Measurements from ENCODE around the gene JARID2.

The JARID2 gene

GRCh38 chr6:15392182-15392581 lies 146.3 kb downstream of the JARID2 start:
- DNase-seq, result no peak

DNA sequence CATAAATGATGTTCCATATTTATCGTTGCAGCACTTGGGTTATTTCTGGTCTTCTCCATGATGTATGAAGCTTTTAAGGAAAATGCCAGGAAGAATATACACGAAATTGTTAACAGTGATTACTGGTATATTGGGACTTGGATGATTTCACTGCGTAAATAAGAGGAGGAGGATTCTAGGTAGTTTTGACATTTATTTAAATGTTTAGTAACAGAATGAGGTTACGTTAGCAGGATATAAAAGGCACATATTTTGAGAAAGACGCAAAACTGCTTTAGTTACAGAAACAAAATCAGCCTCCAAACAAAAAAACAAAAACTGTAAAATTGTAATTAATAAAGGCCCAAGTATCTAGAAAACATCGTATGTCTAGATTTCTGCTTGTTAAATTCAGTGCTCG lies 147.7 kb downstream of the JARID2 start:
- DNase-seq, result no peak

- DNase-seq, result no peak
These were observed 149.2 kb downstream of the JARID2 start for GRCh38 chr6:15395087-15395486.

DNA sequence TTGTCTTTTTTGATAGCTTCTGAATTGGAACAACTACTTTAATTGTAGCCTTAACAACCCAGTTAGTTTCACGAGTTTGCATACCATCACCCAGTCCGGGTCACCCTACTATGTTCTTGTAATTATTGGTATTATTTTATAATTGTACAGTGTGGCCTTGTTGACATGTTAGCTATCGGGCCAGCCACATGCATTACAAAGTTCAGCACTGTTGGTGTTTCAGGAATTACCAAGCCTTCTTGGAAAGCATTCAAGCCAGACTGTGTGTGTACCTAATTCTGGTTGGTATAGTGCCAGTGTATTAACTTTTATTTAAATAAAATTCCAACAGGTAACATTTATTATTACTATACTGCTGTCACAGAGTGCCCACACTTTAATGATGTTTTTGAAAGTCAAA lies 150.9 kb downstream of the JARID2 start:
- DNase-seq, result no peak

- no peak for DNase-seq
These were observed 152.9 kb downstream of the JARID2 start for GRCh38 chr6:15398633-15399275.

- DNase-seq, result peak in 55 of 56 donors; percentile 27 to 89 (median 72)
These were observed 154.0 kb downstream of the JARID2 start for GRCh38 chr6:15399641-15400470.

- peak in 53 of 56 donors; percentile 26 to 84 (median 63) for DNase-seq
These were observed 154.7 kb downstream of the JARID2 start for GRCh38 chr6:15400572-15401004.

DNA sequence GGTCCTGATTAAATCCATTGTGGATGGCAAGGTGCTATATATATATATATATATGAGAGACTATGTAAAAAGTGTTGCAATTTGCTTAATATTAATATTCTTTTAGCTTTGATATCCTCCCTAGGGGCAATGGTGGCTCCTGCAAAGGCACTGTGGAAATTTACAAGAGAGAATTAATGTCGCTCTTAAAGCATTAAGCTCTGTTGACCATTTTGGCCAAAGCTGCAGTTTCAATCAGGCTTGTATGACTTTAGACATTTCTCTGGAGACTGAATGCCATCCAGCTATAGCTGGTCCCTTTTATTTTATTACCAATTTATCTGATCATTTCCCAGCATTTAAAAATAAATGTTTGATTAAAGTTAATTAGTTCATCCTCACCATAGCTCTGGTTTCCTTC lies 155.3 kb downstream of the JARID2 start:
- no peak for DNase-seq

DNA sequence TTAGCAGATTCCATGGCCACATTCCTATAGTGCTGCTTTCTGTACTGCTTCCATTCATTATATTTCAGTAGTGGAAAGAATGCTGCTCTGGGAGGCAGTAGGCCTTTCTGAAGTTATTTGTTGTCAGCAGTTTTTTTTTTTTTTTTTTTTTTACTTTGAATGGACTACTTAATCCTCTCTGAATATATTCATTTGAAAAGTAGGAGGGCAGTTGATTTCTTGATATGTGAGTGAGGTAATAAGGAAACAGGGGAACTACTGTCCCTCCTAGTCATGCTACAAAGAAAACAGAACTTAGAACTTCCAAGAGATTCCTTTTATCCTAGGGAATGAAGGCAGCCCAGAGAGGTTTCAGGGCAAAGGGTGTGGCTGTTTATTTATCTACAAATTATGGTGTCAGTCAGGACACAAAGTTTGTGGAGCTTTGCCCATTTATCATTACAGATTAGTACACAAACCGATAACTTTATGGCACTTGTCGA lies 155.9 kb downstream of the JARID2 start:
- no peak for DNase-seq

DNA sequence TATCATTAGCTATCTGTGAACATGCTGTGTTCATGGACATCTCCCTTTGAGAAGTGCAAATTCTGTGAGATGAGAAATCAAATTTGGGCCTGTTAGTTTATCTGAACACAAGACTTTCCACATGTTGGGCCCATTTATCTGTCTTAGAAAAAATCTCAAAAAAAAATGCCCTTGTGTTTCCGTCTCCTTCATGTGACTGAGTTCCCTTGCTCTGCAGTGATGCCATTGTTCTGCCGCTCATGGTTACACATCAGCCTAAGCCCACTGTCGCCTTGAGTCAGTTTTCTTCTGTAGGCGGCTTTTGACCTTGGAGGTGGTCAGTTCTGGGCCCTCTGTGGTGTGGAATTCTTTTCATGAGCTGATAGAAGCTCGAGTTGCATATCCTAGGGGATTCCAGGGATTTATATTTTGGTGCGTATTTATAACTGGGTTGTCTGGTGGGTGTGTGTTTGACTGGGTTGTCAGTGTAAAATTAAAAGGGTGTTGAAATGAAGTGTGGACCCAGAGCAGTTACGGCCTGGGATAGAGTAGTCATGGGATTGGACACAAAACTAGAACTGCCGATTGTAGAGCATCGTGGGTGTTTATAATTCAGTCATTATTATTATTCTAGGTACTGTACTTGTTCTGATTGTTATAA lies 156.7 kb downstream of the JARID2 start:
- peak in 4 of 56 donors; percentile 7 to 35 (median 16) for DNase-seq

GRCh38 chr6:15403094-15403755 lies 157.4 kb downstream of the JARID2 start:
- no peak for DNase-seq

DNA sequence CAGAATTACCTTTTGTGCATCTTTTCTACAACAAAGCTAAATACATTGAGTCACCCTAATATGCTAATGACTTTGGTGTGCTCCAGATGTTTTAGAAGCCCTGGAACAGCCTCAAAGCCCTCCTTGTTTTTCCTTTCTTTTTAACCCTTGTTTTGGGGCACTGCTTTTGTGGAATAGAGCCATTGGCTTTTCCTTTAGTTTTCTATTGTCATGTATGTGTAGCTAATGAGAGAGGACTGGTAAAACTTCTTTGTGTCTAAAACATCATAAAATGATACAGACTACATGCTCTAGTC lies 158.8 kb downstream of the JARID2 start:
- DNase-seq, result no peak

DNA sequence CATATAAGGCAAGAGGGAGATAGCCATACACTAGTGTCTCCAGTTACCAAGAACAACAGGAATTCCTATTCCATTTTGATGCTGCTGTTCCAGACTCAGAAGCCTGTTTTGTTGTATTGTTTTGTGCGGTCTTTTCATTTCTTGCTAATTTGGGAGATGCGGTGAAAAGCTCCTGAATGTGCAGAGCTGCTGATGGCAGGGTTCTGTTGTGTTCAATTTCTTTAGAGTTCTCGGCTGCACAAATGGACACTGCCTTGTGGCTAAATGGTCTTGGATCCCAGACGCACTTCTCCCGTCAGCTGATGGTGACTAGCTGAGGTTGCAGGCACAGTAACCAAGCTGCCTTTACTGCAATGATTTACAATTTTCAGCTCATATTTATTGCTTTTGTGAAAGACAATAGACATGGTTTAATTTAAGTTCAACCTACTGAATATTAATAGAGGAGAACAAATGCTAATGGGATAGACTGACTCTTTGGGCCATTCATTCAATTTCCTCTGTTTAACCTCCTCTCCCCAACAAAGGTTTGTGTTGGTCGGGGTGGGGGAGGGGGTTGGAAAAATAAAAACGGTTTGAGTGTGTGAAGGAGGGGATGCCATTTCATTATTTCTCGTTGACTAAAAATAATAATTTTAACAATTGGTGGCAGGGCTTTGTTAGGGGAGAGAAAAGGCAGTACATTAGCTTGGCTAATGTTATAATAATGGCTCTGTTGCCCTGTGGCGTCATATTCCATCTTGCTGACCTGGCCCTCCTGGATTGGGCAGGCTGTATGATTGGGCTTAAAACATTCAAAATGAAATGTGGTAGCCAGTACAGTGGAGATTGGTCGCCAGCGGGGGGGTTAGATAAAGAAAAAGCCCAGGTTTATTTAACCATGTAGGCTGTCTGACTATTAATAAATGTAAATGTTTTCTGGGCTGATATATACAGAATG lies 159.5 kb downstream of the JARID2 start:
- DNase-seq, result peak in 15 of 56 donors; percentile 5 to 59 (median 21)

DNA sequence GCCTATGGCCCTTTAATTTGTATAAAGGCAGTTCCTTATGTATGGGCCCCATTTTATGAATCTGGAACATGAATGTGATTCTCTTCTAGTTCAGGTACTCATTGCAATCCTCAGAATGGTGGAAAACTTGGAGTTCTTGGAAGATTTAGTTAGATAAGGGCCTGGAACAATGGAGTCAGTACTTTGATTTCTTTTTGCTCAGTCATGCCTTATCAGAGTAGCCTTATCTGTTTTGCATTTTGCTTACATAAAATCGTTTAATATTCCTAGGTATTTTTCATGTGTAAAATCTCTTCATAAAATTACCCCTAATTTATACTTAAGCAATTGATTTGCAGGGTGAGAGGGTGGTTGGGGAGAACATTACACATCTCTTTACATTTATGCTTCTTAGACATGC lies 160.6 kb downstream of the JARID2 start:
- DNase-seq, result no peak

DNA sequence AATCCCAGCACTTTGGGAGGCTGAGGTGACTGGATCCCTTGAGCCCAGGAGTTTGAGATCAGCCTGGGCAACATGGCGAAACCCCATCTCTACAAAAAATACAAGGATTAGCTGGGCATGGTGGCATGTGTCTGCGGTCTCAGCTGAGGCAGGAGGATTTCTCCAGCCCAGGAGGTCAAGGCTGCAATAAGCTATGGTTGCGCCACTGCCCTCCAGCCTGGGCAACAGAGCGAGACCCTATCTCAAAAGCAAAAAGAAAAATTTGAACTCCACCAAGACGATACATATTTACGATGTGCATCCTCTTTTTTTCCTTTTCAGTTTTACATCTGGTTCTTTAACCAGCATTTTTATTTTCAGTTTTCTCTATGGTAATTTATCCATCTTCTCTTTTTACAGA lies 162.1 kb downstream of the JARID2 start:
- DNase-seq, result no peak

DNA sequence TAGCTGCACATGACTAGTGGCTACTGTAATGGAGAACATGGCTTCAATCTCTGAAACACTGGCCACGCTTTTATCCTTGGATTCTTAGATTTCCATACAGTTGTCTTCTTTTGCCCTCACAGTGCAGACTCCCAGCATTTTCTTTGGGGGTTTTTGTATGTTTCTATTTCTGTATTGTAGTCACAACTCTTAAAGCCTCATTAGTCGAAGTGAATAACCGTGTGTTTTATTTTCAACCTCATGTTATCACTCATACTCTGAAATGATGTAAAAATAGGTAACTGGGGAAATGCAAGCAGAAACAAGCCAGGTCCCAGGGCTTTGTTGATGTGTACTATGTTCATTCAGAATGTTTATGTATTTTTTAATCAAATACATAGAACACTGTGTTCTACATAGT lies 162.9 kb downstream of the JARID2 start:
- DNase-seq, result no peak

- DNase-seq, result no peak
These were observed 163.6 kb downstream of the JARID2 start for GRCh38 chr6:15409301-15410125.

GRCh38 chr6:15410126-15410391 lies 164.2 kb downstream of the JARID2 start:
- DNase-seq, result no peak

- DNase-seq, result no peak
These were observed 164.9 kb downstream of the JARID2 start for GRCh38 chr6:15410752-15411151.

- no peak for DNase-seq
These were observed 165.9 kb downstream of the JARID2 start for GRCh38 chr6:15411766-15412165.

Data from amygdala (tissue), 56 donors.